ENCODE measurements around the gene ZNF48. TPM values are rescaled to one million over a fixed set of nuclear protein-coding genes. Genes with fewer than 3 reads are reported as not detected.

The ZNF48 gene
- total and polyA plus RNA-seq, 2 donors (not counting 1 experiment from before 2014, with no cell fraction given), result 8.4 to 13.3 TPM

DNA sequence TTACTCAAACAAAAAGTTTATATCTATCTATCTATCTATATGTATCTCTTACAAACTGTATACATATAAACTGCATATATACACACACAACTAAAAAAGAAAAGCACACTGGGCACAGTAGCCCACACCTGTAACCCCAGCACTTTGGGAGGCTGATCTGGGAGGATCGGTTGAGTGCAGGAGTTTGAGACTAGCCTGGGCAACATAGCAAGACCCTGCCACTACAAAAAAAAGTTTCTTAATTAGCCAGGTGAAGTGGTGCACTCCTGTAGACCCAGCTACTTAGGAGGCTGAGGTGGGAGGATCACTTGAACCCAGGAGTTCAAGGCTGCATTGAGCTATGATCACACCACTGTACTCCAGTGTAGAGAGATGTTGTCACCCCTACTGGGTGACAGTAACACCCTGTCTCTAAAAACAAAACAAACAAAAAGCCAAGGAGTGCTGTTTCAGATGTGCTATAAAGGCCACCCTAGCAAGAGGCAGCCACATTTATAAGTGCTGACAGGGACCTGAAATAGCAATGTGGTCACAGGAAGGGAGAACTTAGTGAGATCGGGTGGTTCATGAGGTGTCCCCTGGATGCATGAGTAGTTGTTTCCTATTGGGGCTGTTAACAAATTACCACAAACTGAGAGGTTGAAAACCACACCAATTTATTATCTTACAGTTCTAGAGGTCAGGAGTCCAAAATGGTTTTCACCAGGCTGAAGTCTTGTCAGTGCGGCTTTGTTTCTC, 44.9 kb upstream of the ZNF48 start:
- no peaks in the 10 kb centered on the region for H3K9me3 ChIP-seq (ENCODE audit: control extremely low read depth in 1 of 3, control insufficient read depth in 2 of 3, insufficient read depth in 1 of 3, low read length in 2 of 3)
- peaks cover 0 to 26% of the 10 kb centered on the region in 2 experiments for H3K36me3 ChIP-seq (replicated peaks in 1 of 2; ENCODE audit: control extremely low read depth in 1 of 2, control insufficient read depth in 1 of 2, extremely low read depth in 1 of 2, insufficient read depth in 2 of 2, low read length in 1 of 2)
- POLR2A ChIA-PET, result interaction anchor here (0.6 kb wide), 1 partner anchor 56 kb away, joined by 8 read pairs; no protein-coding TSS in a partner anchor
- H4K20me1 ChIP-seq (ENCODE audit: control insufficient read depth, insufficient read depth, low read length, poor library complexity, severe bottlenecking), result peaks cover 12% of the 10 kb centered on the region
- H3K4me3 ChIP-seq (ENCODE audit: control extremely low read depth in 1 of 5, extremely low read depth in 1 of 5, insufficient read depth in 1 of 5, low read depth in 2 of 5, low read length in 4 of 5), result no peak overlapping the region
- peaks cover 32% of the 10 kb centered on the region for H3K79me2 ChIP-seq (ENCODE audit: control insufficient read depth, insufficient read depth, low read length)
- WGBS (ENCODE audit: insufficient coverage), result 45% methylated on average over 1 of the region's 3 CpGs
- H3K27me3 ChIP-seq (replicated peaks in 1 of 4; ENCODE audit: control extremely low read depth in 1 of 4, control insufficient read depth in 3 of 4, insufficient read depth in 4 of 4, low read length in 3 of 4), result no peaks in the 10 kb centered on the region
- Mint-ChIP-seq H3K4me1 (peaks cover 51% of the 10 kb centered on the region), H3K9me3 (ENCODE audit: insufficient read depth) (no peaks in the 10 kb centered on the region), H3K4me3 (peak overlapping the region; percentile 50), H3K27ac (peak overlapping the region; percentile 85), H3K27me3 (no peaks in the 10 kb centered on the region)
- intact Hi-C loops (cut with micrococcal nuclease), result no loop called here
- peak overlapping the region; percentile 26 for H3K9ac ChIP-seq (ENCODE audit: low read length)
- peak overlapping the region in 1 of 2 donors; percentile 72 for H3K27ac ChIP-seq (ENCODE audit: low read length in 2 of 2)
- H3K4me2 ChIP-seq (replicated peaks; ENCODE audit: low read depth, low read length, poor library complexity, severe bottlenecking), result peak overlapping the region; percentile 44
- peak; percentile 41 for DNase-seq
- H3K4me1 ChIP-seq (ENCODE audit: control insufficient read depth in 2 of 2, insufficient read depth in 2 of 2, low read length in 2 of 2), result peaks cover 28 to 47% of the 10 kb centered on the region in 2 donors
- no peak for ATAC-seq (ENCODE audit: low read depth)
- CTCF ChIA-PET, result interaction anchor here (0.6 to 0.7 kb wide), 2 partner anchors 9 to 266 kb away, joined by 3 to 4 read pairs; no protein-coding TSS in a partner anchor
- TF ChIP-seq, protein P1, sequence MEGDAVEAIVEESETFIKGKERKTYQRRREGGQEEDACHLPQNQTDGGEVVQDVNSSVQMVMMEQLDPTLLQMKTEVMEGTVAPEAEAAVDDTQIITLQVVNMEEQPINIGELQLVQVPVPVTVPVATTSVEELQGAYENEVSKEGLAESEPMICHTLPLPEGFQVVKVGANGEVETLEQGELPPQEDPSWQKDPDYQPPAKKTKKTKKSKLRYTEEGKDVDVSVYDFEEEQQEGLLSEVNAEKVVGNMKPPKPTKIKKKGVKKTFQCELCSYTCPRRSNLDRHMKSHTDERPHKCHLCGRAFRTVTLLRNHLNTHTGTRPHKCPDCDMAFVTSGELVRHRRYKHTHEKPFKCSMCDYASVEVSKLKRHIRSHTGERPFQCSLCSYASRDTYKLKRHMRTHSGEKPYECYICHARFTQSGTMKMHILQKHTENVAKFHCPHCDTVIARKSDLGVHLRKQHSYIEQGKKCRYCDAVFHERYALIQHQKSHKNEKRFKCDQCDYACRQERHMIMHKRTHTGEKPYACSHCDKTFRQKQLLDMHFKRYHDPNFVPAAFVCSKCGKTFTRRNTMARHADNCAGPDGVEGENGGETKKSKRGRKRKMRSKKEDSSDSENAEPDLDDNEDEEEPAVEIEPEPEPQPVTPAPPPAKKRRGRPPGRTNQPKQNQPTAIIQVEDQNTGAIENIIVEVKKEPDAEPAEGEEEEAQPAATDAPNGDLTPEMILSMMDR (IDR thresholded peaks at IDR 0.05), result no peak
- TF ChIP-seq EZH2 (IDR thresholded peaks at IDR 0.05; ENCODE audit: borderline replicate concordance, insufficient read depth, low read depth, low read length, poor library complexity, severe bottlenecking), result no peak
- no peak overlapping the region for H2AFZ ChIP-seq (ENCODE audit: insufficient read depth, low read depth, low read length, poor library complexity, severe bottlenecking)

DNA sequence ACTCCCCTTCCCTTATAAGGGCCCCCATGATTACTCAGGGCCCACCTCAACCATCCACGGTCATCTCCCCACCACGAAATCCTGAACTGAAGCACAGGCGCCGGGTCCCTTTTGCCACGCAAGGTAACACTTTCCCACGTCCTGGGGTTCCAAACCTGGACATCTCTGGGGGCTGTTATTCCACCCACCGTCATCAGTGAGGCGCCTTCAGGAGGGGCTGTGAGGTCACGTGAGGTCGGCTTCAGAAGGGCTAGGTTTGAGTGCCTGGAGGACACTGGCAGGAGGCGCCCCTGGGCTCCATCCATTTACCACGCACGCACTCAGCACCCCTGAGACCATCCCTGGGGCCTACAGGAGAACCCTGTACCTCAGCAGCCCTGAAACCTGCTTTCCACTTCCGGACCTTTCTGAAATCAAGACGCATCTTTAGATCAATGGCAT, 44.2 kb upstream of the ZNF48 start:
- Mint-ChIP-seq H3K27me3 (no peaks in the 10 kb centered on the region), H3K9me3 (ENCODE audit: insufficient read depth) (no peaks in the 10 kb centered on the region), H3K4me3 (peak overlapping the region; percentile 16), H3K4me1 (peaks cover 55% of the 10 kb centered on the region), H3K27ac (peak overlapping the region; percentile 85)
- Histone ChIP-seq H3K4me1 (ENCODE audit: control insufficient read depth in 2 of 2, insufficient read depth in 2 of 2, low read length in 2 of 2) (peaks cover 34 to 54% of the 10 kb centered on the region in 2 donors), H2AFZ (ENCODE audit: insufficient read depth, low read depth, low read length, poor library complexity, severe bottlenecking) (no peak overlapping the region), H3K79me2 (ENCODE audit: control insufficient read depth, insufficient read depth, low read length) (peaks cover 37% of the 10 kb centered on the region), H3K27me3 (replicated peaks in 1 of 4; ENCODE audit: control extremely low read depth in 1 of 4, control insufficient read depth in 3 of 4, insufficient read depth in 4 of 4, low read length in 3 of 4) (no peaks in the 10 kb centered on the region), H3K27ac (ENCODE audit: low read length in 2 of 2) (peak overlapping the region in 1 of 2 donors; percentile 72), H3K36me3 (replicated peaks in 1 of 2; ENCODE audit: control extremely low read depth in 1 of 2, control insufficient read depth in 1 of 2, extremely low read depth in 1 of 2, insufficient read depth in 2 of 2, low read length in 1 of 2) (peaks cover 0 to 24% of the 10 kb centered on the region in 2 experiments), H4K20me1 (ENCODE audit: control insufficient read depth, insufficient read depth, low read length, poor library complexity, severe bottlenecking) (peaks cover 12% of the 10 kb centered on the region), H3K9me3 (ENCODE audit: control extremely low read depth in 1 of 3, control insufficient read depth in 2 of 3, insufficient read depth in 1 of 3, low read length in 2 of 3) (no peaks in the 10 kb centered on the region), H3K4me3 (ENCODE audit: control extremely low read depth in 1 of 5, extremely low read depth in 1 of 5, insufficient read depth in 1 of 5, low read depth in 2 of 5, low read length in 4 of 5) (no peak overlapping the region), H3K4me2 (replicated peaks; ENCODE audit: low read depth, low read length, poor library complexity, severe bottlenecking) (no peak overlapping the region), H3K9ac (ENCODE audit: low read length) (peak overlapping the region; percentile 26)
- intact Hi-C loops (cut with micrococcal nuclease), result no loop called here
- no peak for TF ChIP-seq EZH2 (IDR thresholded peaks at IDR 0.05; ENCODE audit: borderline replicate concordance, insufficient read depth, low read depth, low read length, poor library complexity, severe bottlenecking)
- TF ChIP-seq, protein P1 (IDR thresholded peaks at IDR 0.05), result no peak
- ATAC-seq (ENCODE audit: low read depth), result no peak
- POLR2A ChIA-PET, result interaction anchor here (0.7 kb wide), 1 partner anchor 9 kb away, joined by 3 read pairs; no protein-coding TSS in a partner anchor
- no peak for DNase-seq
- 84% methylated on average over 11 of the region's 15 CpGs for WGBS (ENCODE audit: insufficient coverage)
- CTCF ChIA-PET, result no interaction called here
